CD14-positive monocyte (primary cell): ENCODE data around the gene TRHDE. TPM values are rescaled to one million over a fixed set of nuclear protein-coding genes. Genes with fewer than 3 reads are reported as not detected.

Experiments used
- DNase-seq, 3 donors: peaks; one replicate each; pipeline ENCODE4 v3.0.0-alpha.2; 2011 to 2022
- H2AFZ ChIP-seq: 2 replicates; pipeline ENCODE4 v1.6.0; 2012; ENCODE audit warnings: mild to moderate bottlenecking, low read depth, low read length, inconsistent platforms; ENCODE audit not compliant: insufficient read depth, poor library complexity, severe bottlenecking
- H3K27ac ChIP-seq, 2 donors: 1 replicate in 1 of 2; 2 replicates in 1 of 2; pipeline ENCODE4 v1.5.1; 2012 to 2013; ENCODE audit warnings: low read length in 2 of 2, control low read depth in 1 of 2, inconsistent platforms in 1 of 2, low read depth in 1 of 2, mild to moderate bottlenecking in 1 of 2
- H3K27me3 ChIP-seq, 2 donors: one replicate each; pipeline versions ENCODE4 v1.6.0 to v1.6.1; 2011 to 2013; ENCODE audit warnings: low read length in 2 of 2; ENCODE audit not compliant: control insufficient read depth in 2 of 2, insufficient read depth in 2 of 2
- H3K36me3 ChIP-seq, 2 donors: replicated peaks in 1 of 2; 1 replicate in 1 of 2; 2 replicates in 1 of 2; pipeline versions ENCODE4 v1.5.1 to v1.6.1; 2012 to 2013; ENCODE audit warnings: low read length in 2 of 2, control low read depth in 1 of 2, inconsistent platforms in 1 of 2, mild to moderate bottlenecking in 1 of 2; ENCODE audit not compliant: insufficient read depth in 2 of 2, control insufficient read depth in 1 of 2
- H3K4me1 ChIP-seq, 2 donors: 1 replicate in 1 of 2; 2 replicates in 1 of 2; pipeline versions ENCODE4 v1.5.1 to v1.6.1; 2012 to 2013; ENCODE audit warnings: low read length in 2 of 2, control low read depth in 1 of 2, inconsistent platforms in 1 of 2, mild to moderate bottlenecking in 1 of 2, moderate library complexity in 1 of 2; ENCODE audit not compliant: insufficient read depth in 2 of 2, control insufficient read depth in 1 of 2
- H3K4me2 ChIP-seq: replicated peaks from 2 replicates; pipeline ENCODE3; 2012; ENCODE audit warnings: low read length, moderate library complexity, mild to moderate bottlenecking; ENCODE audit not compliant: poor library complexity, severe bottlenecking; ENCODE audit errors: extremely low read depth
- H3K4me3 ChIP-seq, 3 experiments: fragments of 200-600 bp in 1 of 3; sonication (generic) in 1 of 3; replicated peaks in 1 of 3; 1 replicate in 2 of 3; 2 replicates in 1 of 3; pipeline ENCODE4 v1.5.1; 2011 to 2013; ENCODE audit warnings: low read length in 3 of 3, mild to moderate bottlenecking in 3 of 3, control low read depth in 2 of 3, low read depth in 2 of 3, inconsistent platforms in 1 of 3, moderate library complexity in 1 of 3
- H3K79me2 ChIP-seq: 2 replicates; pipeline ENCODE4 v1.6.0; 2012; ENCODE audit warnings: mild to moderate bottlenecking, control low read depth, inconsistent platforms, low read length, moderate library complexity; ENCODE audit not compliant: insufficient read depth
- H3K9ac ChIP-seq: 2 replicates; pipeline ENCODE4 v1.6.0; 2017; ENCODE audit warnings: low read length, mild to moderate bottlenecking; ENCODE audit not compliant: insufficient read depth, poor library complexity, severe bottlenecking
- H3K9me3 ChIP-seq, 2 donors: replicated peaks in 1 of 2; 1 replicate in 1 of 2; 2 replicates in 1 of 2; pipeline versions ENCODE4 v1.5.1 to v1.6.1; 2012 to 2013; ENCODE audit warnings: low read length in 2 of 2, control low read depth in 1 of 2; ENCODE audit not compliant: control insufficient read depth in 1 of 2, insufficient read depth in 1 of 2
- H4K20me1 ChIP-seq: 2 replicates; pipeline ENCODE4 v1.6.0; 2012; ENCODE audit warnings: mild to moderate bottlenecking, low read length, control low read depth, moderate library complexity; ENCODE audit not compliant: insufficient read depth
- H3K27ac Mint-ChIP-seq, 7 donors: one replicate each; pipeline ENCODE4 v1.8.0; 2020; ENCODE audit warnings: mild to moderate bottlenecking in 7 of 7, mixed read lengths in 7 of 7, moderate library complexity in 6 of 7, inconsistent platforms in 2 of 7
- H3K27me3 Mint-ChIP-seq, 3 donors: one replicate each; pipeline ENCODE4 v1.8.0; 2021 to 2022; ENCODE audit warnings: low read depth in 3 of 3, mild to moderate bottlenecking in 3 of 3, mixed read lengths in 3 of 3, moderate library complexity in 3 of 3, inconsistent platforms in 1 of 3
- H3K36me3 Mint-ChIP-seq, 2 donors: one replicate each; pipeline ENCODE4 v1.8.0; 2020; ENCODE audit warnings: mixed read lengths in 2 of 2, inconsistent platforms in 1 of 2, mild to moderate bottlenecking in 1 of 2
- H3K4me1 Mint-ChIP-seq: one replicate; pipeline ENCODE4 v1.8.0; 2020; ENCODE audit warnings: mild to moderate bottlenecking, mixed read lengths
- H3K4me3 Mint-ChIP-seq, 2 donors: one replicate each; pipeline ENCODE4 v1.8.0; 2020; ENCODE audit warnings: mild to moderate bottlenecking in 2 of 2, mixed read lengths in 2 of 2, moderate library complexity in 1 of 2
- H3K9me3 Mint-ChIP-seq, 7 donors: one replicate each; pipeline ENCODE4 v1.8.0; 2020 to 2022; ENCODE audit warnings: mixed read lengths in 7 of 7, mild to moderate bottlenecking in 6 of 7, moderate library complexity in 6 of 7, inconsistent platforms in 2 of 7
- WGBS: methylation state at CpG from one replicate; pipeline ENCODE4 v1.1.5; 2013; ENCODE audit warnings: missing lambda C conversion rate; ENCODE audit not compliant: insufficient coverage; 5-methylcytosine and 5-hydroxymethylcytosine counted together
- intact Hi-C, 2 donors: fragments of 100-400 bp; cut with micrococcal nuclease; formaldehyde crosslinking; loops; one replicate each; pipeline versions ENCODE4 v1.15.0 to v1.15.1; 2023
- polyA plus RNA-seq, 3 donors: library from polyadenylated mRNA; depleted of rRNA in 1 of 3; unstranded in 2 of 3; stranded (reverse) in 1 of 3; fragments of 300-500 nt in 2 of 3; fragments of >200 nt in 1 of 3; fragmentation: Illumina TruSeq in 2 of 3; gene quantifications; 1 replicate in 2 of 3; 2 replicates in 1 of 3; pipeline ENCODE4 v1.2.3, GENCODE V29; 2012 to 2021
- TF ChIP-seq, protein P1 (sequence below): fragments of 200-600 bp; IDR thresholded peaks from one replicate; pipeline ENCODE4 v1.8.0; 2022; ENCODE audit warnings: antibody characterized with exemption, mild to moderate bottlenecking

Gene TRHDE
- polyA plus RNA-seq, 3 donors: not detected

DNA sequence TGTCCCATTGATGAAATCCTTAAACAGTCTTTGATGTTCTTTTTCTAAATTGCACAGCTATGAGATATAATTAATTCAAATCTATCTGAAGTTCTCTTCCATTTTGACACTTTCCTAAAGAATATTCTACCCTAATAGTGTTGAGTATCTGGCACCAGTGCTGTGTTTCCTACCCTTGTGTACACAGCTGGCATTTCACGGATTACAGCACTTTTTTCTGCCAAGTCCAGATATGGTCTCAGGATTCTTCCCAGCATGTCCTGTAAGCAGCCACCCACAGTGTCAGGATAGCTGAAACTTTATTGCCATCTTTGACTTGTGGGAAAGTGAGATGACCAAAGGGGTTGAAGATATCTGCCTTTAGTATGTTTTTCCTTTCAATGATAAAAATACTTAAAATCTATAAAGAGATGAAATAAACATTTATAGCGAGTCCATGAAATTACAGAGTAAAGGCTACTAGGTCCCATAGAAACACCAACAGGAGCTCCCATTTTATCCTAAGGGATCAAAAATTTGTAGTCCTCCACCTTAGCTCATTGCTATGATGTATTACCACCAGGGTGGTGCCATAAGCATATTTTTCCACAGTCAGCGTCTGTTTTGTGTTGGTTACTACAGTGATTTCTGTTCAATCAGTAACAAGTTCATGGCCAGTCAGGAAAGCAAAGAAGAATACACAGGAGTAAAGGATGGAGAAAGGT, 96.7 kb downstream of the TRHDE start:
- Histone ChIP-seq H3K9ac (no peak overlapping the region), H3K4me1 (no peaks in the 10 kb centered on the region), H3K79me2 (no peaks in the 10 kb centered on the region), H2AFZ (no peak overlapping the region), H3K9me3 (no peaks in the 10 kb centered on the region), H3K4me3 (no peak overlapping the region), H3K36me3 (no peaks in the 10 kb centered on the region), H3K27me3 (no peaks in the 10 kb centered on the region), H3K4me2 (no peak overlapping the region), H3K27ac (no peak overlapping the region), H4K20me1 (no peaks in the 10 kb centered on the region)
- Mint-ChIP-seq H3K4me3 (no peak overlapping the region), H3K27ac (no peak overlapping the region), H3K36me3 (no peaks in the 10 kb centered on the region), H3K4me1 (no peaks in the 10 kb centered on the region), H3K27me3 (no peaks in the 10 kb centered on the region), H3K9me3 (peaks cover 0 to 5% (median 0%) of the 10 kb centered on the region in 7 donors)
- WGBS: no CpG with 5 or more reads among the region's 3 CpGs
- no peak for DNase-seq
- TF ChIP-seq, protein P1, sequence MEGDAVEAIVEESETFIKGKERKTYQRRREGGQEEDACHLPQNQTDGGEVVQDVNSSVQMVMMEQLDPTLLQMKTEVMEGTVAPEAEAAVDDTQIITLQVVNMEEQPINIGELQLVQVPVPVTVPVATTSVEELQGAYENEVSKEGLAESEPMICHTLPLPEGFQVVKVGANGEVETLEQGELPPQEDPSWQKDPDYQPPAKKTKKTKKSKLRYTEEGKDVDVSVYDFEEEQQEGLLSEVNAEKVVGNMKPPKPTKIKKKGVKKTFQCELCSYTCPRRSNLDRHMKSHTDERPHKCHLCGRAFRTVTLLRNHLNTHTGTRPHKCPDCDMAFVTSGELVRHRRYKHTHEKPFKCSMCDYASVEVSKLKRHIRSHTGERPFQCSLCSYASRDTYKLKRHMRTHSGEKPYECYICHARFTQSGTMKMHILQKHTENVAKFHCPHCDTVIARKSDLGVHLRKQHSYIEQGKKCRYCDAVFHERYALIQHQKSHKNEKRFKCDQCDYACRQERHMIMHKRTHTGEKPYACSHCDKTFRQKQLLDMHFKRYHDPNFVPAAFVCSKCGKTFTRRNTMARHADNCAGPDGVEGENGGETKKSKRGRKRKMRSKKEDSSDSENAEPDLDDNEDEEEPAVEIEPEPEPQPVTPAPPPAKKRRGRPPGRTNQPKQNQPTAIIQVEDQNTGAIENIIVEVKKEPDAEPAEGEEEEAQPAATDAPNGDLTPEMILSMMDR: no peak
- intact Hi-C loops: no loop called here

DNA sequence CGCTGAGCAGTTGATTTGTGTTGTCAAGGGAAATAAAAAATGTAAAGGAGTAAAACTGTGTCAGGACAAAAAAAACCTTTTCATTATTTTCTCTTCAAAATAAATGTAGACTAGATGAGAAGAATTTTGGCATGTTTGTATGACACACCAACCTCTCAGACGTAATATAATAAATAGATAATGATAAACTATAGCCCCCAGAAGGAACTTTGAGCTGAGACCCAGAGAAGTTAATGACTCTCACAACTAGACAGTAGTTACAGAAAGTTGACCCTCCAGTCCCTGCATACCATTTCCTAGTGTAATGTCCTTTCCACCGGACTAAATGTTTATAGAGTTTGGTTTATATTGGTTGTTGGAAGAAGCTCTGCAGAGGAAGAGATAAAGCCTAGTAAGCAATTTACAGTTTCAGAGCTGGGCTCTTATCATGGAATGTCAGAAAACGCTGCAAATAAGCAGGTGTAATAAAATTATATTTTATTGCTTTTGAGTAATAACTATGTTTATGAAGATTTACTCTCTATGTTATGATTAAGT, 97.3 kb downstream of the TRHDE start:
- no peaks in the 10 kb centered on the region for H3K79me2 ChIP-seq
- no peaks in the 10 kb centered on the region for H3K9me3 ChIP-seq
- H3K27me3 ChIP-seq: no peaks in the 10 kb centered on the region
- H2AFZ ChIP-seq: no peak overlapping the region
- no peak overlapping the region for H3K9ac ChIP-seq
- TF ChIP-seq, protein P1: no peak
- whole genome bisulfite sequencing: no CpG with 5 or more reads among the region's 4 CpGs
- intact Hi-C loops: no loop called here
- H3K4me2 ChIP-seq: no peak overlapping the region
- no peak for DNase-seq
- H3K4me1 ChIP-seq: no peaks in the 10 kb centered on the region
- no peaks in the 10 kb centered on the region for H3K27me3 Mint-ChIP-seq
- no peak overlapping the region for H3K27ac ChIP-seq
- H3K27ac Mint-ChIP-seq: no peak overlapping the region
- H3K4me1 Mint-ChIP-seq: no peaks in the 10 kb centered on the region
- H3K36me3 ChIP-seq: no peaks in the 10 kb centered on the region
- no peak overlapping the region for H3K4me3 Mint-ChIP-seq
- H3K36me3 Mint-ChIP-seq: no peaks in the 10 kb centered on the region
- peaks cover 0 to 5% (median 0%) of the 10 kb centered on the region in 7 donors for H3K9me3 Mint-ChIP-seq
- H4K20me1 ChIP-seq: no peaks in the 10 kb centered on the region
- no peak overlapping the region for H3K4me3 ChIP-seq
